AG10803 (cell line): ENCODE measurements around the gene BTAF1.

Experiments used
- DNase-seq: peaks from one replicate; pipeline ENCODE4 v3.0.0; 2010; ENCODE audit warnings: low read depth
- H3K4me3 ChIP-seq: 2 replicates; pipeline ENCODE4 v1.5.1; 2011; ENCODE audit warnings: mild to moderate bottlenecking, low read length, control low read depth
- CTCF ChIP-seq: conservative IDR thresholded peaks from 2 replicates; pipeline ENCODE4 v1.5.1; 2011; ENCODE audit warnings: mild to moderate bottlenecking, low read length, control low read depth, inconsistent platforms

The BTAF1 gene

GRCh38 chr10:91955114-91955513 lies 31.5 kb downstream of the BTAF1 start:
- H3K4me3 ChIP-seq = no peak overlapping the region
- TF ChIP-seq CTCF = no peak
- no peak for DNase-seq

GRCh38 chr10:91957091-91957490 lies 33.5 kb downstream of the BTAF1 start:
- no peak for DNase-seq
- H3K4me3 ChIP-seq = no peak overlapping the region
- no peak for TF ChIP-seq CTCF

- H3K4me3 ChIP-seq = no peak overlapping the region
- no peak for TF ChIP-seq CTCF
- DNase-seq = no peak
These were observed 45.7 kb downstream of the BTAF1 start for GRCh38 chr10:91969297-91969696.

- peak; percentile 59 for DNase-seq
- H3K4me3 ChIP-seq = no peak overlapping the region
- no peak for TF ChIP-seq CTCF
These were observed 51.4 kb downstream of the BTAF1 start for GRCh38 chr10:91974960-91975359.

DNA sequence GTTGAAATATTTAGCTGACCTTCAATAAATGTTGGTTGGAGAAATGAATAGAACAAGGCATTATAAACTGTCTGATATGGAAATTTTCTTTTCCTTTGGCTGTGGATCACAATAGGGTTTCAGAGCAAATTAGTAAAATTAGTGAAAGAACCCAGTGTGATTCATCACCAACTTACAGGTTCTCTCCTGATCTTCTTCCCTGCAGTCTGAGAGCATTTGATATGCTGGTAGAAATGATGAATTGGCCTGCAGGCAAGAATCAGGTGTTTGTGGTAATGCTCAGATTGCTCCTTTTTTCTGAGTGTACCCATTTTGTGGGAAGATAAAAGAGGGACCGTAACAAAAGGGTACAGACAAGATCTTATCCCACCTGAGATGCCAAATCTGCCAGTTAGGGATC lies 51.9 kb downstream of the BTAF1 start:
- no peak for DNase-seq
- TF ChIP-seq CTCF = no peak
- H3K4me3 ChIP-seq = no peak overlapping the region

GRCh38 chr10:91976317-91977051 lies 52.9 kb downstream of the BTAF1 start:
- no peak overlapping the region for H3K4me3 ChIP-seq
- no peak for DNase-seq
- TF ChIP-seq CTCF = no peak

- H3K4me3 ChIP-seq = no peak overlapping the region
- DNase-seq = no peak
- no peak for TF ChIP-seq CTCF
These were observed 53.9 kb downstream of the BTAF1 start for GRCh38 chr10:91977491-91977890.
